Liver (tissue), 9 donors: ENCODE data around the gene PLA2G4D. TPM values are rescaled to one million over a fixed set of nuclear protein-coding genes. Genes with fewer than 3 reads are reported as not detected.
A peak's percentile ranks its signal among the peaks of the same experiment; 100 is the strongest.

ENCODE experiments used
- DNase-seq: peaks from one replicate; pipeline ENCODE4 v3.0.0-alpha.2; 2017; ENCODE audit warnings: low spot score
- H3K27ac ChIP-seq, 2 donors: one replicate each; pipeline ENCODE4 v1.7.0; 2013; ENCODE audit warnings: inconsistent platforms in 2 of 2, low read length in 2 of 2, control low read depth in 1 of 2, low read depth in 1 of 2, mild to moderate bottlenecking in 1 of 2
- H3K27me3 ChIP-seq, 4 donors: one replicate each; pipeline versions ENCODE4 v1.6.1 to v1.7.0; 2013; ENCODE audit warnings: low read length in 3 of 4, inconsistent platforms in 1 of 4, mild to moderate bottlenecking in 1 of 4, moderate library complexity in 1 of 4; ENCODE audit not compliant: control insufficient read depth in 4 of 4, insufficient read depth in 4 of 4
- H3K36me3 ChIP-seq, 4 donors: one replicate each; pipeline versions ENCODE4 v1.6.1 to v1.7.0; 2013; ENCODE audit warnings: low read length in 3 of 4, mild to moderate bottlenecking in 3 of 4, low read depth in 1 of 4, moderate library complexity in 1 of 4; ENCODE audit not compliant: control insufficient read depth in 4 of 4, insufficient read depth in 3 of 4
- H3K4me1 ChIP-seq, 4 donors: one replicate each; pipeline versions ENCODE4 v1.6.1 to v1.7.0; 2013; ENCODE audit warnings: low read length in 3 of 4, mild to moderate bottlenecking in 3 of 4, moderate library complexity in 1 of 4; ENCODE audit not compliant: control insufficient read depth in 4 of 4, insufficient read depth in 4 of 4
- H3K4me3 ChIP-seq, 3 donors: one replicate each; pipeline versions ENCODE4 v1.6.1 to v1.7.0; 2013; ENCODE audit warnings: low read length in 3 of 3, control low read depth in 1 of 3, low read depth in 1 of 3, mild to moderate bottlenecking in 1 of 3
- H3K9ac ChIP-seq, 2 donors: one replicate each; pipeline ENCODE4 v1.7.0; 2013; ENCODE audit warnings: low read length in 2 of 2, mild to moderate bottlenecking in 2 of 2, moderate library complexity in 2 of 2, control low read depth in 1 of 2, low read depth in 1 of 2
- H3K9me3 ChIP-seq, 4 donors: one replicate each; pipeline versions ENCODE4 v1.6.1 to v1.7.0; 2013; ENCODE audit warnings: low read length in 3 of 4; ENCODE audit not compliant: control insufficient read depth in 4 of 4
- CTCF ChIP-seq: fragments of 150-350 bp; IDR thresholded peaks from 2 replicates; pipeline ENCODE4 v1.5.1; 2017; ENCODE audit warnings: improper control_type of control experiment, low read depth, low read length; ENCODE audit not compliant: missing input control
- EGR1 ChIP-seq, 2 donors: IDR thresholded peaks; 2 replicates each; pipeline ENCODE4 v1.6.1; 2016 to 2018; ENCODE audit warnings: antibody characterized with exemption in 2 of 2, low read depth in 2 of 2
- FOXA1 ChIP-seq: IDR thresholded peaks from 2 replicates; pipeline ENCODE4 v1.6.1; 2016; ENCODE audit warnings: antibody characterized with exemption
- FOXA2 ChIP-seq: IDR thresholded peaks from 2 replicates; pipeline ENCODE4 v1.6.1; 2016; ENCODE audit warnings: antibody characterized with exemption
- GABPA ChIP-seq, 2 donors: IDR thresholded peaks in 1 of 2; conservative IDR thresholded peaks in 1 of 2; 2 replicates each; pipeline ENCODE4 v1.6.1; 2016; ENCODE audit warnings: antibody characterized with exemption in 2 of 2, mild to moderate bottlenecking in 1 of 2, moderate library complexity in 1 of 2
- HNF4A ChIP-seq, 2 donors: conservative IDR thresholded peaks; 2 replicates each; pipeline ENCODE4 v1.6.1; 2016; ENCODE audit warnings: antibody characterized with exemption in 2 of 2, mild to moderate bottlenecking in 2 of 2
- HNF4G ChIP-seq: IDR thresholded peaks from 2 replicates; pipeline ENCODE4 v1.6.1; 2016; ENCODE audit warnings: antibody characterized with exemption
- JUND ChIP-seq, 2 donors: IDR thresholded peaks; 2 replicates each; pipeline ENCODE4 v1.6.1; 2016; ENCODE audit warnings: antibody characterized with exemption in 2 of 2
- NR2F2 ChIP-seq: IDR thresholded peaks from 2 replicates; pipeline ENCODE4 v1.6.1; 2016; ENCODE audit warnings: antibody characterized with exemption
- RAD21 ChIP-seq, 2 donors: IDR thresholded peaks; 2 replicates each; pipeline ENCODE4 v1.6.1; 2016; ENCODE audit warnings: antibody characterized with exemption in 2 of 2, mild to moderate bottlenecking in 2 of 2
- REST ChIP-seq: IDR thresholded peaks from 2 replicates; pipeline ENCODE4 v1.6.1; 2016; ENCODE audit warnings: antibody characterized with exemption, mild to moderate bottlenecking
- RXRA ChIP-seq, 2 donors: IDR thresholded peaks; 2 replicates each; pipeline ENCODE4 v1.6.1; 2017 to 2018; ENCODE audit warnings: antibody characterized with exemption in 2 of 2, mild to moderate bottlenecking in 1 of 2
- SP1 ChIP-seq: IDR thresholded peaks from 2 replicates; pipeline ENCODE4 v1.6.1; 2018; ENCODE audit warnings: antibody characterized with exemption, mild to moderate bottlenecking
- TAF1 ChIP-seq: conservative IDR thresholded peaks from 2 replicates; pipeline ENCODE4 v1.6.1; 2016; ENCODE audit warnings: antibody characterized with exemption, mild to moderate bottlenecking
- YY1 ChIP-seq: IDR thresholded peaks from 2 replicates; pipeline ENCODE4 v1.6.1; 2016; ENCODE audit warnings: antibody characterized with exemption, mild to moderate bottlenecking
- ZBTB33 ChIP-seq: IDR thresholded peaks from 2 replicates; pipeline ENCODE4 v1.6.1; 2016; ENCODE audit warnings: antibody characterized with exemption
- WGBS: extraction: QIAGEN DNeasy Blood & Tissue Kit; methylation state at CpG from one replicate; pipeline ENCODE4 v1.1.7; 2013; 5-methylcytosine and 5-hydroxymethylcytosine counted together
- polyA plus RNA-seq, 2 donors: library from polyadenylated mRNA; stranded (reverse) in 1 of 2; unstranded in 1 of 2; fragments of 200-250 nt in 1 of 2; fragments of >200 nt in 1 of 2; fragmentation: Nextera tagmentation in 1 of 2; extraction: Ambion mirVana in 1 of 2; gene quantifications; one replicate each; pipeline versions ENCODE4 v1.2.1 to v1.2.3, GENCODE V29; 2013 to 2015
- total RNA-seq, 2 donors: library from RNA; depleted of rRNA; stranded (reverse); fragments of >200 nt; gene quantifications; one replicate each; pipeline ENCODE4 v1.2.3, GENCODE V29; 2014
- TF ChIP-seq, protein P1 (sequence below): IDR thresholded peaks from 2 replicates; pipeline ENCODE4 v1.6.1; 2016; ENCODE audit warnings: antibody characterized with exemption
- TF ChIP-seq, protein P2 (sequence below): IDR thresholded peaks from 2 replicates; pipeline ENCODE4 v1.6.1; 2016; ENCODE audit warnings: antibody characterized with exemption
- donor health status: healthy.
- donor health status: healthy.
- donor health status: healthy.
- donor health status: healthy.
- donor health status: healthy.

Gene PLA2G4D
- total and polyA plus RNA-seq, 4 donors, result not detected

- Histone ChIP-seq H3K36me3 (no peaks in the 10 kb centered on the region), H3K9ac (no peak overlapping the region), H3K27me3 (no peaks in the 10 kb centered on the region), H3K4me1 (peaks cover 0 to 1% (median 0%) of the 10 kb centered on the region in 4 donors), H3K4me3 (no peak overlapping the region), H3K27ac (no peak overlapping the region), H3K9me3 (peaks cover 0 to 7% (median 4%) of the 10 kb centered on the region in 4 donors)
- TF ChIP-seq GABPA (IDR thresholded peaks at IDR 0.05 in 1 of 2, conservative IDR thresholded peaks at IDR 0.05 in 1 of 2) (no peak), RXRA (IDR thresholded peaks at IDR 0.05) (no peak), CTCF (peak; percentile 35), YY1 (no peak), RAD21 (IDR thresholded peaks at IDR 0.05) (peak; percentile 57 to 64), HNF4G (no peak), HNF4A (conservative IDR thresholded peaks at IDR 0.05) (no peak)
- TF ChIP-seq, protein P1, sequence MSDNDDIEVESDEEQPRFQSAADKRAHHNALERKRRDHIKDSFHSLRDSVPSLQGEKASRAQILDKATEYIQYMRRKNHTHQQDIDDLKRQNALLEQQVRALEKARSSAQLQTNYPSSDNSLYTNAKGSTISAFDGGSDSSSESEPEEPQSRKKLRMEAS, result no peak
- 54% methylated on average over 11 of the region's 11 CpGs for WGBS
- DNase-seq, result peak; percentile 28
These were observed 43.3 kb upstream of the PLA2G4D start for GRCh38 chr15:42137461-42138261.

- TF ChIP-seq SP1 (no peak), HNF4G (no peak), ZBTB33 (no peak), TAF1 (no peak), FOXA1 (no peak), YY1 (no peak), RXRA (IDR thresholded peaks at IDR 0.05) (no peak), GABPA (IDR thresholded peaks at IDR 0.05 in 1 of 2, conservative IDR thresholded peaks at IDR 0.05 in 1 of 2) (no peak), CTCF (no peak), FOXA2 (no peak), JUND (IDR thresholded peaks at IDR 0.05) (no peak), RAD21 (IDR thresholded peaks at IDR 0.05) (no peak), EGR1 (IDR thresholded peaks at IDR 0.05; ENCODE audit: low read depth in 2 of 2) (no peak), REST (no peak), HNF4A (conservative IDR thresholded peaks at IDR 0.05) (no peak), NR2F2 (no peak)
- TF ChIP-seq, protein P2, sequence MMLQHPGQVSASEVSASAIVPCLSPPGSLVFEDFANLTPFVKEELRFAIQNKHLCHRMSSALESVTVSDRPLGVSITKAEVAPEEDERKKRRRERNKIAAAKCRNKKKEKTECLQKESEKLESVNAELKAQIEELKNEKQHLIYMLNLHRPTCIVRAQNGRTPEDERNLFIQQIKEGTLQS, result no peak
- TF ChIP-seq, protein P1, result no peak
- H3K9me3 ChIP-seq, result peaks cover 0 to 7% (median 4%) of the 10 kb centered on the region in 4 donors
- H3K4me3 ChIP-seq, result no peak overlapping the region
- no peak overlapping the region for H3K27ac ChIP-seq
- H3K9ac ChIP-seq, result no peak overlapping the region
- H3K36me3 ChIP-seq, result no peaks in the 10 kb centered on the region
- H3K4me1 ChIP-seq, result peaks cover 0 to 1% (median 0%) of the 10 kb centered on the region in 4 donors
- H3K27me3 ChIP-seq, result no peaks in the 10 kb centered on the region
- DNase-seq, result no peak
- 86% methylated on average over 11 of the region's 11 CpGs for WGBS
These were observed 42.2 kb upstream of the PLA2G4D start for GRCh38 chr15:42136513-42136912.
